ENCODE results near the gene RRAGC. TPM values are rescaled to one million over a fixed set of nuclear protein-coding genes. Genes with fewer than 3 reads are reported as not detected.
"Not testable (repeated sequence)": the region's sequence is repeated elsewhere in the genome, so short reads cannot be mapped to it uniquely, and the experiment has no call there.

RRAGC gene
- polyA plus RNA-seq, 2 donors = 7.7 to 18.4 TPM

GRCh38 chr1:38811466-38811865 lies 48.1 kb downstream of the RRAGC start:
- H3K27ac ChIP-seq (ENCODE audit: low read depth in 2 of 2, low read length in 1 of 2); H3K9me3 ChIP-seq (ENCODE audit: control insufficient read depth in 2 of 2, insufficient read depth in 1 of 2, low read depth in 1 of 2, low read length in 1 of 2); H3K4me1 ChIP-seq (ENCODE audit: control insufficient read depth in 2 of 2, insufficient read depth in 2 of 2, low read length in 1 of 2); H3K36me3 ChIP-seq (ENCODE audit: control insufficient read depth in 2 of 2, insufficient read depth in 2 of 2, low read length in 1 of 2); H3K4me3 ChIP-seq (ENCODE audit: low read depth in 1 of 2, low read length in 2 of 2); H3K27me3 ChIP-seq (ENCODE audit: control insufficient read depth in 1 of 2, insufficient read depth in 2 of 2, low read length in 2 of 2): not testable (repeated sequence)
- WGBS, 2 donors = 76 to 92% methylated on average over 4 of the region's 4 CpGs

- Histone ChIP-seq H3K36me3 (ENCODE audit: control insufficient read depth in 2 of 2, insufficient read depth in 2 of 2, low read length in 1 of 2) (no peaks in the 10 kb centered on the region), H3K27me3 (ENCODE audit: control insufficient read depth in 1 of 2, insufficient read depth in 2 of 2, low read length in 2 of 2) (peaks cover 0 to 2% of the 10 kb centered on the region in 2 donors), H3K27ac (ENCODE audit: low read depth in 2 of 2, low read length in 1 of 2) (no peak overlapping the region), H3K4me1 (ENCODE audit: control insufficient read depth in 2 of 2, insufficient read depth in 2 of 2, low read length in 1 of 2) (peaks cover 0 to 9% of the 10 kb centered on the region in 2 donors), H3K9me3 (ENCODE audit: control insufficient read depth in 2 of 2, insufficient read depth in 1 of 2, low read depth in 1 of 2, low read length in 1 of 2) (no peaks in the 10 kb centered on the region), H3K4me3 (ENCODE audit: low read depth in 1 of 2, low read length in 2 of 2) (no peak overlapping the region)
- 91 to 97% methylated on average over 1 of the region's 1 CpG for WGBS, 2 donors
These were observed 53.5 kb downstream of the RRAGC start for GRCh38 chr1:38806090-38806489.

GRCh38 chr1:38805036-38805435 lies 54.5 kb downstream of the RRAGC start:
- Histone ChIP-seq H3K27me3 (ENCODE audit: control insufficient read depth in 1 of 2, insufficient read depth in 2 of 2, low read length in 2 of 2) (peaks cover 0 to 2% of the 10 kb centered on the region in 2 donors), H3K27ac (ENCODE audit: low read depth in 2 of 2, low read length in 1 of 2) (no peak overlapping the region), H3K9me3 (ENCODE audit: control insufficient read depth in 2 of 2, insufficient read depth in 1 of 2, low read depth in 1 of 2, low read length in 1 of 2) (no peaks in the 10 kb centered on the region), H3K4me1 (ENCODE audit: control insufficient read depth in 2 of 2, insufficient read depth in 2 of 2, low read length in 1 of 2) (peaks cover 0 to 9% of the 10 kb centered on the region in 2 donors), H3K4me3 (ENCODE audit: low read depth in 1 of 2, low read length in 2 of 2) (no peak overlapping the region), H3K36me3 (ENCODE audit: control insufficient read depth in 2 of 2, insufficient read depth in 2 of 2, low read length in 1 of 2) (no peaks in the 10 kb centered on the region)
- 66 to 74% methylated on average over 8 of the region's 8 CpGs for WGBS, 2 donors

- no peak overlapping the region for H3K27ac ChIP-seq (ENCODE audit: low read depth in 2 of 2, low read length in 1 of 2)
- H3K9me3 ChIP-seq (ENCODE audit: control insufficient read depth in 2 of 2, insufficient read depth in 1 of 2, low read depth in 1 of 2, low read length in 1 of 2) = no peaks in the 10 kb centered on the region
- WGBS, 2 donors = 6% methylated on average over 57 to 81 of the region's 81 CpGs
- peaks cover 0 to 2% of the 10 kb centered on the region in 2 donors for H3K27me3 ChIP-seq (ENCODE audit: control insufficient read depth in 1 of 2, insufficient read depth in 2 of 2, low read length in 2 of 2)
- H3K36me3 ChIP-seq (ENCODE audit: control insufficient read depth in 2 of 2, insufficient read depth in 2 of 2, low read length in 1 of 2) = no peaks in the 10 kb centered on the region
- peaks cover 0 to 6% of the 10 kb centered on the region in 2 donors for H3K4me1 ChIP-seq (ENCODE audit: control insufficient read depth in 2 of 2, insufficient read depth in 2 of 2, low read length in 1 of 2)
- peak overlapping the region; percentile 21 to 50 for H3K4me3 ChIP-seq (ENCODE audit: low read depth in 1 of 2, low read length in 2 of 2)
These were observed 55.3 kb downstream of the RRAGC start for GRCh38 chr1:38804062-38804886.

GRCh38 chr1:38803647-38804046 lies 55.9 kb downstream of the RRAGC start:
- Histone ChIP-seq H3K4me1 (ENCODE audit: control insufficient read depth in 2 of 2, insufficient read depth in 2 of 2, low read length in 1 of 2) (peaks cover 0 to 6% of the 10 kb centered on the region in 2 donors), H3K36me3 (ENCODE audit: control insufficient read depth in 2 of 2, insufficient read depth in 2 of 2, low read length in 1 of 2) (no peaks in the 10 kb centered on the region), H3K27ac (ENCODE audit: low read depth in 2 of 2, low read length in 1 of 2) (no peak overlapping the region), H3K9me3 (ENCODE audit: control insufficient read depth in 2 of 2, insufficient read depth in 1 of 2, low read depth in 1 of 2, low read length in 1 of 2) (no peaks in the 10 kb centered on the region), H3K4me3 (ENCODE audit: low read depth in 1 of 2, low read length in 2 of 2) (peak overlapping the region; percentile 21 to 50), H3K27me3 (ENCODE audit: control insufficient read depth in 1 of 2, insufficient read depth in 2 of 2, low read length in 2 of 2) (peaks cover 0 to 2% of the 10 kb centered on the region in 2 donors)
- 11 to 15% methylated on average over 8 of the region's 8 CpGs for WGBS, 2 donors

- peaks cover 0 to 2% of the 10 kb centered on the region in 2 donors for H3K27me3 ChIP-seq (ENCODE audit: control insufficient read depth in 1 of 2, insufficient read depth in 2 of 2, low read length in 2 of 2)
- H3K9me3 ChIP-seq (ENCODE audit: control insufficient read depth in 2 of 2, insufficient read depth in 1 of 2, low read depth in 1 of 2, low read length in 1 of 2) = no peaks in the 10 kb centered on the region
- H3K36me3 ChIP-seq (ENCODE audit: control insufficient read depth in 2 of 2, insufficient read depth in 2 of 2, low read length in 1 of 2) = no peaks in the 10 kb centered on the region
- 85 to 87% methylated on average over 16 of the region's 16 CpGs for WGBS, 2 donors
- no peak overlapping the region for H3K4me3 ChIP-seq (ENCODE audit: low read depth in 1 of 2, low read length in 2 of 2)
- H3K4me1 ChIP-seq (ENCODE audit: control insufficient read depth in 2 of 2, insufficient read depth in 2 of 2, low read length in 1 of 2) = peaks cover 0 to 6% of the 10 kb centered on the region in 2 donors
- H3K27ac ChIP-seq (ENCODE audit: low read depth in 2 of 2, low read length in 1 of 2) = no peak overlapping the region
These were observed 58.6 kb downstream of the RRAGC start for GRCh38 chr1:38800720-38801671.

GRCh38 chr1:38793299-38793698 lies 66.3 kb downstream of the RRAGC start:
- H3K27ac ChIP-seq (ENCODE audit: low read depth in 2 of 2, low read length in 1 of 2) = no peak overlapping the region
- no peak overlapping the region for H3K4me3 ChIP-seq (ENCODE audit: low read depth in 1 of 2, low read length in 2 of 2)
- H3K4me1 ChIP-seq (ENCODE audit: control insufficient read depth in 2 of 2, insufficient read depth in 2 of 2, low read length in 1 of 2) = no peaks in the 10 kb centered on the region
- peaks cover 0 to 9% of the 10 kb centered on the region in 2 donors for H3K9me3 ChIP-seq (ENCODE audit: control insufficient read depth in 2 of 2, insufficient read depth in 1 of 2, low read depth in 1 of 2, low read length in 1 of 2)
- H3K27me3 ChIP-seq (ENCODE audit: control insufficient read depth in 1 of 2, insufficient read depth in 2 of 2, low read length in 2 of 2) = no peaks in the 10 kb centered on the region
- no peaks in the 10 kb centered on the region for H3K36me3 ChIP-seq (ENCODE audit: control insufficient read depth in 2 of 2, insufficient read depth in 2 of 2, low read length in 1 of 2)

- WGBS, 2 donors = 50 to 60% methylated on average over 1 of the region's 1 CpG
- Histone ChIP-seq H3K9me3 (ENCODE audit: control insufficient read depth in 2 of 2, insufficient read depth in 1 of 2, low read depth in 1 of 2, low read length in 1 of 2) (peaks cover 0 to 9% of the 10 kb centered on the region in 2 donors), H3K27me3 (ENCODE audit: control insufficient read depth in 1 of 2, insufficient read depth in 2 of 2, low read length in 2 of 2) (no peaks in the 10 kb centered on the region), H3K4me1 (ENCODE audit: control insufficient read depth in 2 of 2, insufficient read depth in 2 of 2, low read length in 1 of 2) (no peaks in the 10 kb centered on the region), H3K36me3 (ENCODE audit: control insufficient read depth in 2 of 2, insufficient read depth in 2 of 2, low read length in 1 of 2) (no peaks in the 10 kb centered on the region), H3K27ac (ENCODE audit: low read depth in 2 of 2, low read length in 1 of 2) (no peak overlapping the region), H3K4me3 (ENCODE audit: low read depth in 1 of 2, low read length in 2 of 2) (no peak overlapping the region)
These were observed 67.7 kb downstream of the RRAGC start for GRCh38 chr1:38791892-38792291.

- peaks cover 0 to 9% of the 10 kb centered on the region in 2 donors for H3K9me3 ChIP-seq (ENCODE audit: control insufficient read depth in 2 of 2, insufficient read depth in 1 of 2, low read depth in 1 of 2, low read length in 1 of 2)
- H3K4me1 ChIP-seq (ENCODE audit: control insufficient read depth in 2 of 2, insufficient read depth in 2 of 2, low read length in 1 of 2) = no peaks in the 10 kb centered on the region
- H3K27me3 ChIP-seq (ENCODE audit: control insufficient read depth in 1 of 2, insufficient read depth in 2 of 2, low read length in 2 of 2) = no peaks in the 10 kb centered on the region
- H3K36me3 ChIP-seq (ENCODE audit: control insufficient read depth in 2 of 2, insufficient read depth in 2 of 2, low read length in 1 of 2) = no peaks in the 10 kb centered on the region
- H3K27ac ChIP-seq (ENCODE audit: low read depth in 2 of 2, low read length in 1 of 2) = no peak overlapping the region
- H3K4me3 ChIP-seq (ENCODE audit: low read depth in 1 of 2, low read length in 2 of 2) = no peak overlapping the region
These were observed 68.4 kb downstream of the RRAGC start for GRCh38 chr1:38791164-38791515.

Measured in esophagus (tissue), 2 donors.